Heart left ventricle (tissue), 13 donors: ENCODE data around the gene FMO2.

Source experiments
- CTCF ChIP-seq, 12 donors: fragments of 200-600 bp; sonication (generic) in 4 of 12; IDR thresholded peaks; one replicate each; pipeline versions ENCODE4 v1.5.0 to v1.8.0; 2018 to 2022; ENCODE audit warnings: antibody characterized with exemption in 12 of 12, mild to moderate bottlenecking in 5 of 12
- POLR2A ChIP-seq, 2 donors: fragments of 450-650 bp; IDR thresholded peaks; one replicate each; pipeline ENCODE4 v1.6.1; 2017; ENCODE audit warnings: antibody characterized with exemption in 2 of 2, mild to moderate bottlenecking in 2 of 2, moderate library complexity in 2 of 2
- donor health status: ischemic (EF 13 %, LVEDD 7.1; RV severe dilation, severe dysfunction).
- donor health status: DM: no; HTN: yes; CAD: no.
- donor health status: DM: no; HTN: no; CAD: no.
- donor health status: ischemic (EF 25% LVEDD 6.9; RV normal size, moderate dysfunction).
- donor health status: ischemic (EF 25% LVEDD 5.7; RV mildly dilated, moderate dysfunction).
- donor health status: ischemic (EF 35%, LVEDD 5.7; RV mildly dilated, moderate dysfunction).
- donor health status: nonischemic (EF 11% LVEDD 7.7; RV severe dilation, severe dysfunction).
- donor health status: DM: yes; HTN: yes; CAD: no.
- donor health status: PGD.
- donor health status: ischemic (EF 29% LVEDD 5.4; RV normal size, mild dysfunction).
- donor health status: nonischemic (EF 23%, LVEDD 6.1; RV moderate dilation, normal function).

DNA sequence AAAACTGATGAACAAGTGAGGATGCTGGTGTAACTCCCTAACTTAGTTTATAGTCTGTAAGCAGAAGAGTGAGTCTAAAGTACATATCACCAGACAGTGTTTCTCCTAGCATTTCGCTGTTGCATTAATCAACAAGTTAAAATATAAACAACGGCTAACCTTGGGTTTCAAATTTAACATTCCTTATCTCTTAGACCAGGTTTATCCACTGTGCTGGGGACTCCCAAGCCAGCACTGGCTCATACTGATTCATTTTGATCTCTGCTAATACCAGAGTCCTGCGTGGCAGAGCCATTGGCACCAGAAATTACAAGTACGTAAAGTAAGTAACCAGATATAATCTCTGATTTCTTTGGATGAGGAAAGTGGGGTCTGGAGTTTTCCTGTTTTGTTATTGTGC lies 63.2 kb downstream of the FMO2 start, which contains the start of gene FMO1:
- no peak for TF ChIP-seq CTCF (IDR thresholded peaks at IDR 0.05)
- TF ChIP-seq POLR2A (IDR thresholded peaks at IDR 0.05), result no peak
